ENCODE measurements around the gene SEMA3E.

DNA sequence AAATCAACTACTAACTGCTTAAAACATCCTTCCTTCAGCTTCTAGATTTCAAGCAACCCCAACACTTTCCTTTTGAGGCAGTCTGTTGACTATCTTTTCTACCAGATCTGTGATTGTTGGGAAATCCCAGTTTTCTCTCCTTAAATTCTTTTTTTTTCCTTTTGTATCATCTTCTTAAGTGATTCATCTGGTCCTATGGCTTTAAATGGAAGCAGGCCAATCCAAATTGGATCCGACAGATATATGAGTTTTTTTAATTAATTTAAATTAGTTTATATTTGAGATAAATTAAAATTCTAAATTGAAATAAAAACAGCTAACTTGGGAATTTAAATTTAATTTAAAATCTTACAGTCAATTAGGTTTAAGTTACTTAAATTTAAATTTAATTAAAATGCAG is 335.0 kb downstream of the SEMA3E start:
- TF ChIP-seq CTCF (IDR thresholded peaks at IDR 0.05) (no peak), POLR2A (IDR thresholded peaks at IDR 0.05) (no peak)

All from thyroid gland (tissue), 4 donors.